GM21717 (cell line): Measurements from ENCODE around the gene IMPDH2.

Experiments used
- ATAC-seq: cut with Tn5 transposase; IDR thresholded peaks from one replicate; pipeline ENCODE4 v1.9.1; 2021; ENCODE audit warnings: mild to moderate bottlenecking, moderate library complexity; ENCODE audit not compliant: unreplicated experiment

Gene IMPDH2

GRCh38 chr3:49007068-49007770, 22.0 kb downstream of the IMPDH2 start, which contains the start of gene WDR6:
TSS of gene WDR6 (plus strand) at chr3:49007391. CDS start at chr3:49007432, 41 bp downstream.
- peak; percentile 74 for ATAC-seq

- ATAC-seq = no peak
Measured at GRCh38 chr3:49006408-49007067, 22.7 kb downstream of the IMPDH2 start.

GRCh38 chr3:49005998-49006397, 23.2 kb downstream of the IMPDH2 start:
- ATAC-seq = no peak

- no peak for ATAC-seq
Measured at GRCh38 chr3:49005303-49005680, 23.9 kb downstream of the IMPDH2 start.

GRCh38 chr3:49004352-49005302, 24.6 kb downstream of the IMPDH2 start:
- ATAC-seq = no peak

- no peak for ATAC-seq
Measured at GRCh38 chr3:49001155-49001554, 28.0 kb downstream of the IMPDH2 start.

- no peak for ATAC-seq
Measured at GRCh38 chr3:48999085-48999858, 29.9 kb downstream of the IMPDH2 start.

GRCh38 chr3:48997714-48998637, 31.2 kb downstream of the IMPDH2 start:
- ATAC-seq = no peak

- no peak for ATAC-seq
Measured at GRCh38 chr3:48997102-48997635, 32.0 kb downstream of the IMPDH2 start.

GRCh38 chr3:48996640-48997039, 32.6 kb downstream of the IMPDH2 start:
- no peak for ATAC-seq

- no peak for ATAC-seq
Measured at GRCh38 chr3:48993834-48994233, 35.4 kb downstream of the IMPDH2 start.

- no peak for ATAC-seq
Measured at GRCh38 chr3:48991851-48992545, 37.2 kb downstream of the IMPDH2 start.

GRCh38 chr3:48990636-48991469, 38.3 kb downstream of the IMPDH2 start:
- peak; percentile 33 for ATAC-seq

- ATAC-seq = peak; percentile 52
Measured at GRCh38 chr3:48989796-48990635, 39.2 kb downstream of the IMPDH2 start, which contains the start of gene P4HTM. TSS of gene P4HTM (plus strand) at chr3:48990241. CDS start at chr3:48990257, 16 bp downstream.

GRCh38 chr3:48989126-48989795, 39.9 kb downstream of the IMPDH2 start:
- no peak for ATAC-seq

- no peak for ATAC-seq
Measured at GRCh38 chr3:48985831-48986376, 43.3 kb downstream of the IMPDH2 start.
